ENCODE data around the gene SMIM45.

SMIM45 gene

GRCh38 chr22:41966607-41967240, 14.8 kb downstream of the SMIM45 start:
- Mint-ChIP-seq H3K27ac (ENCODE audit: unreplicated experiment) (no peak overlapping the region), H3K9me3 (ENCODE audit: unreplicated experiment) (no peaks in the 10 kb centered on the region), H3K4me3 (ENCODE audit: unreplicated experiment) (no peak overlapping the region), H3K36me3 (ENCODE audit: low read depth, unreplicated experiment) (no peaks in the 10 kb centered on the region), H3K27me3 (ENCODE audit: unreplicated experiment) (peaks cover 10% of the 10 kb centered on the region), H3K4me1 (ENCODE audit: unreplicated experiment) (no peaks in the 10 kb centered on the region)
- DNase-seq (ENCODE audit: low spot score) = peak; percentile 35
- TF ChIP-seq CTCF (IDR thresholded peaks at IDR 0.05; ENCODE audit: unreplicated experiment) = no peak

GRCh38 chr22:41968601-41969000, 16.7 kb downstream of the SMIM45 start:
- Mint-ChIP-seq H3K27ac (ENCODE audit: unreplicated experiment) (no peak overlapping the region), H3K9me3 (ENCODE audit: unreplicated experiment) (no peaks in the 10 kb centered on the region), H3K4me1 (ENCODE audit: unreplicated experiment) (no peaks in the 10 kb centered on the region), H3K27me3 (ENCODE audit: unreplicated experiment) (peaks cover 15% of the 10 kb centered on the region), H3K4me3 (ENCODE audit: unreplicated experiment) (no peak overlapping the region), H3K36me3 (ENCODE audit: low read depth, unreplicated experiment) (peaks cover 3% of the 10 kb centered on the region)
- no peak for DNase-seq (ENCODE audit: low spot score)
- TF ChIP-seq CTCF (IDR thresholded peaks at IDR 0.05; ENCODE audit: unreplicated experiment) = no peak

GRCh38 chr22:41969110-41969646, 17.2 kb downstream of the SMIM45 start, which contains the start of gene SEPTIN3:
Gene SEPTIN3, plus strand, starts transcription at chr22:41969443. Its CDS starts 2,050 bp downstream, at chr22:41971493.
- H3K4me1 Mint-ChIP-seq (ENCODE audit: unreplicated experiment) = no peaks in the 10 kb centered on the region
- DNase-seq (ENCODE audit: low spot score) = no peak
- no peak for TF ChIP-seq CTCF (IDR thresholded peaks at IDR 0.05; ENCODE audit: unreplicated experiment)
- H3K27ac Mint-ChIP-seq (ENCODE audit: unreplicated experiment) = no peak within 1 kb of the TSS
- H3K27me3 Mint-ChIP-seq (ENCODE audit: unreplicated experiment) = peaks cover 15% of the 10 kb centered on the region
- peaks cover 3% of the 10 kb centered on the region for H3K36me3 Mint-ChIP-seq (ENCODE audit: low read depth, unreplicated experiment)
- H3K9me3 Mint-ChIP-seq (ENCODE audit: unreplicated experiment) = no peaks in the 10 kb centered on the region
- no peak within 1 kb of the TSS for H3K4me3 Mint-ChIP-seq (ENCODE audit: unreplicated experiment)

GRCh38 chr22:41970601-41971000, 18.7 kb downstream of the SMIM45 start:
- peaks cover 3% of the 10 kb centered on the region for H3K36me3 Mint-ChIP-seq (ENCODE audit: low read depth, unreplicated experiment)
- TF ChIP-seq CTCF (IDR thresholded peaks at IDR 0.05; ENCODE audit: unreplicated experiment) = no peak
- H3K4me3 Mint-ChIP-seq (ENCODE audit: unreplicated experiment) = no peak overlapping the region
- DNase-seq (ENCODE audit: low spot score) = no peak
- H3K27ac Mint-ChIP-seq (ENCODE audit: unreplicated experiment) = no peak overlapping the region
- no peaks in the 10 kb centered on the region for H3K9me3 Mint-ChIP-seq (ENCODE audit: unreplicated experiment)
- no peaks in the 10 kb centered on the region for H3K4me1 Mint-ChIP-seq (ENCODE audit: unreplicated experiment)
- H3K27me3 Mint-ChIP-seq (ENCODE audit: unreplicated experiment) = peaks cover 16% of the 10 kb centered on the region

- H3K27ac Mint-ChIP-seq (ENCODE audit: unreplicated experiment) = no peak overlapping the region
- no peak for TF ChIP-seq CTCF (IDR thresholded peaks at IDR 0.05; ENCODE audit: unreplicated experiment)
- no peaks in the 10 kb centered on the region for H3K4me1 Mint-ChIP-seq (ENCODE audit: unreplicated experiment)
- no peak overlapping the region for H3K4me3 Mint-ChIP-seq (ENCODE audit: unreplicated experiment)
- peaks cover 3% of the 10 kb centered on the region for H3K36me3 Mint-ChIP-seq (ENCODE audit: low read depth, unreplicated experiment)
- DNase-seq (ENCODE audit: low spot score) = no peak
- H3K9me3 Mint-ChIP-seq (ENCODE audit: unreplicated experiment) = no peaks in the 10 kb centered on the region
- H3K27me3 Mint-ChIP-seq (ENCODE audit: unreplicated experiment) = peaks cover 20% of the 10 kb centered on the region
Measured at GRCh38 chr22:41971431-41971830, 19.5 kb downstream of the SMIM45 start.
